Thyroid gland (tissue), 4 donors: ENCODE data around the gene AMZ1. TPM values are rescaled to one million over a fixed set of nuclear protein-coding genes. Genes with fewer than 3 reads are reported as not detected.

ENCODE experiments used
- DNase-seq, 2 donors: peaks; one replicate each; pipeline ENCODE4 v3.0.0-alpha.2; 2019
- H3K27ac ChIP-seq, 3 donors: fragments of 200-600 bp; sonication (generic); 1 replicate in 2 of 3; 2 replicates in 1 of 3; pipeline ENCODE4 v1.5.1; 2016 to 2019; ENCODE audit warnings: mild to moderate bottlenecking in 1 of 3, moderate library complexity in 1 of 3
- H3K27me3 ChIP-seq: fragments of 200-600 bp; sonication (generic); one replicate; pipeline ENCODE4 v1.5.1; 2019
- H3K36me3 ChIP-seq, 2 donors: fragments of 200-600 bp; sonication (generic); one replicate each; pipeline ENCODE4 v1.5.1; 2016 to 2019
- H3K4me1 ChIP-seq, 2 donors: fragments of 200-600 bp; sonication (generic); one replicate each; pipeline ENCODE4 v1.5.1; 2017 to 2019
- H3K4me3 ChIP-seq, 3 donors: fragments of 200-600 bp; sonication (generic); replicated peaks in 1 of 3; 1 replicate in 2 of 3; 2 replicates in 1 of 3; pipeline ENCODE4 v1.5.1; 2016; ENCODE audit warnings: mild to moderate bottlenecking in 1 of 3
- H3K9me3 ChIP-seq: fragments of 200-600 bp; sonication (generic); one replicate; pipeline ENCODE4 v1.5.1; 2017
- CTCF ChIP-seq, 6 experiments: fragments of 200-600 bp in 3 of 6; fragments of 450-650 bp in 3 of 6; sonication (generic) in 3 of 6; IDR thresholded peaks; one replicate each; pipeline ENCODE4 v1.5.1; 2016 to 2019; ENCODE audit warnings: antibody characterized with exemption in 6 of 6, mild to moderate bottlenecking in 2 of 6, inconsistent platforms in 1 of 6, moderate library complexity in 1 of 6
- POLR2A ChIP-seq, 2 donors: fragments of 450-650 bp; IDR thresholded peaks; one replicate each; pipeline ENCODE4 v1.6.1; 2017; ENCODE audit warnings: antibody characterized with exemption in 2 of 2, mild to moderate bottlenecking in 2 of 2, moderate library complexity in 1 of 2
- WGBS, 2 donors: methylation state at CpG; one replicate each; pipeline ENCODE4 v1.1.5; 2017; 5-methylcytosine and 5-hydroxymethylcytosine counted together
- intact Hi-C: fragments of 100-400 bp; cut with DNase I; formaldehyde crosslinking; loops from one replicate; pipeline ENCODE4 v1.15.1; 2023
- total RNA-seq, 4 donors: library from RNA; depleted of rRNA; stranded (reverse); fragments of >200 nt; gene quantifications; one replicate each; pipeline ENCODE4 v1.2.3, GENCODE V29; 2016

The AMZ1 gene
- total RNA-seq, 4 donors from 2014 or later, result 0.29 to 1.2 TPM; not detected in 2

GRCh38 chr7:2732388-2732787, 44.4 kb downstream of the AMZ1 start:
- H3K36me3 ChIP-seq, result peaks cover 3 to 4% of the 10 kb centered on the region in 2 donors
- intact Hi-C loops, result no loop called here
- 94 to 96% methylated on average over 9 of the region's 9 CpGs for WGBS, 2 donors
- H3K9me3 ChIP-seq, result no peaks in the 10 kb centered on the region
- H3K4me1 ChIP-seq, result no peaks in the 10 kb centered on the region
- no peak overlapping the region for H3K4me3 ChIP-seq
- TF ChIP-seq CTCF (IDR thresholded peaks at IDR 0.05) (no peak), POLR2A (IDR thresholded peaks at IDR 0.05) (no peak)
- H3K27me3 ChIP-seq, result no peaks in the 10 kb centered on the region
- H3K27ac ChIP-seq, result no peak overlapping the region
- no peak for DNase-seq

- no peaks in the 10 kb centered on the region for H3K9me3 ChIP-seq
- H3K36me3 ChIP-seq, result peaks cover 3 to 4% of the 10 kb centered on the region in 2 donors
- H3K27ac ChIP-seq, result no peak overlapping the region
- intact Hi-C loops, result no loop called here
- no peaks in the 10 kb centered on the region for H3K27me3 ChIP-seq
- 72 to 76% methylated on average over 18 of the region's 18 CpGs for WGBS, 2 donors
- H3K4me3 ChIP-seq, result no peak overlapping the region
- no peak for DNase-seq
- no peak for TF ChIP-seq POLR2A (IDR thresholded peaks at IDR 0.05)
- TF ChIP-seq CTCF (IDR thresholded peaks at IDR 0.05), result no peak
- no peaks in the 10 kb centered on the region for H3K4me1 ChIP-seq
Measured at GRCh38 chr7:2732959-2733584, 45.1 kb downstream of the AMZ1 start.

GRCh38 chr7:2734084-2734686, 46.2 kb downstream of the AMZ1 start:
- H3K4me3 ChIP-seq, result no peak overlapping the region
- no peaks in the 10 kb centered on the region for H3K9me3 ChIP-seq
- 95 to 98% methylated on average over 24 of the region's 24 CpGs for WGBS, 2 donors
- H3K27ac ChIP-seq, result no peak overlapping the region
- peaks cover 3 to 4% of the 10 kb centered on the region in 2 donors for H3K36me3 ChIP-seq
- no peak for TF ChIP-seq CTCF (IDR thresholded peaks at IDR 0.05)
- H3K27me3 ChIP-seq, result no peaks in the 10 kb centered on the region
- DNase-seq, result no peak
- no peaks in the 10 kb centered on the region for H3K4me1 ChIP-seq
- intact Hi-C loops, result no loop called here

GRCh38 chr7:2734751-2735571, 47.0 kb downstream of the AMZ1 start:
- TF ChIP-seq CTCF (IDR thresholded peaks at IDR 0.05) (no peak), POLR2A (IDR thresholded peaks at IDR 0.05) (no peak)
- 87% methylated on average over 22 to 32 of the region's 33 CpGs for WGBS, 2 donors
- no peak overlapping the region for H3K27ac ChIP-seq
- no peaks in the 10 kb centered on the region for H3K4me1 ChIP-seq
- no peaks in the 10 kb centered on the region for H3K27me3 ChIP-seq
- intact Hi-C loops, result no loop called here
- peaks cover 3 to 4% of the 10 kb centered on the region in 2 donors for H3K36me3 ChIP-seq
- H3K9me3 ChIP-seq, result no peaks in the 10 kb centered on the region
- H3K4me3 ChIP-seq, result no peak overlapping the region
- no peak for DNase-seq

GRCh38 chr7:2735744-2736143, 47.7 kb downstream of the AMZ1 start:
- Histone ChIP-seq H3K36me3 (peaks cover 2 to 4% of the 10 kb centered on the region in 2 donors), H3K9me3 (no peaks in the 10 kb centered on the region), H3K27me3 (no peaks in the 10 kb centered on the region), H3K4me3 (no peak overlapping the region), H3K27ac (no peak overlapping the region), H3K4me1 (no peaks in the 10 kb centered on the region)
- TF ChIP-seq POLR2A (IDR thresholded peaks at IDR 0.05), result no peak
- no peak for TF ChIP-seq CTCF (IDR thresholded peaks at IDR 0.05)
- intact Hi-C loops, result no loop called here
- WGBS, 2 donors, result 88 to 92% methylated on average over 12 to 13 of the region's 13 CpGs
- DNase-seq, result no peak
